Stimulated activated CD8-positive, alpha-beta memory T cell treated with anti-CD3 and anti-CD28 coated beads, Interleukin-15, amount 100 ng/mL, for 48 hours (primary cell): Measurements from ENCODE around the gene TFPI.

Experiments
- DNase-seq, 2 donors: peaks; one replicate each; pipeline ENCODE4 v3.0.0-alpha.2; 2020; ENCODE audit warnings: low read depth in 2 of 2

TFPI gene

GRCh38 chr2:187466129-187466792 is 88.0 kb downstream of the TFPI start:
- DNase-seq, result no peak

- no peak for DNase-seq
Observed at GRCh38 chr2:187462839-187463238, 91.4 kb downstream of the TFPI start.

GRCh38 chr2:187461294-187462261 is 92.7 kb downstream of the TFPI start:
- DNase-seq, result no peak

- no peak for DNase-seq
Observed at GRCh38 chr2:187459256-187459655, 95.0 kb downstream of the TFPI start.

- DNase-seq, result no peak
Observed at GRCh38 chr2:187453078-187453641, 101.1 kb downstream of the TFPI start.

GRCh38 chr2:187451510-187451909 is 102.7 kb downstream of the TFPI start:
- DNase-seq, result no peak

- no peak for DNase-seq
Observed at GRCh38 chr2:187447336-187447735, 106.9 kb downstream of the TFPI start.

- no peak for DNase-seq
Observed at GRCh38 chr2:187446711-187447110, 107.5 kb downstream of the TFPI start.

- no peak for DNase-seq
Observed at GRCh38 chr2:187445051-187445450, 109.2 kb downstream of the TFPI start.

- DNase-seq, result no peak
Observed at GRCh38 chr2:187442778-187443177, 111.5 kb downstream of the TFPI start.

- DNase-seq, result no peak
Observed at GRCh38 chr2:187442378-187442777, 111.9 kb downstream of the TFPI start.

GRCh38 chr2:187440101-187440675 is 114.0 kb downstream of the TFPI start:
- DNase-seq, result no peak

GRCh38 chr2:187438455-187438854 is 115.8 kb downstream of the TFPI start:
- DNase-seq, result no peak

GRCh38 chr2:187435756-187436155 is 118.5 kb downstream of the TFPI start:
- DNase-seq, result no peak

- DNase-seq, result no peak
Observed at GRCh38 chr2:187435078-187435477, 119.2 kb downstream of the TFPI start.

GRCh38 chr2:187434342-187434785 is 119.9 kb downstream of the TFPI start:
- DNase-seq, result no peak

- no peak for DNase-seq
Observed at GRCh38 chr2:187431911-187432310, 122.3 kb downstream of the TFPI start.

GRCh38 chr2:187429989-187430388 is 124.2 kb downstream of the TFPI start:
- DNase-seq, result no peak

- no peak for DNase-seq
Observed at GRCh38 chr2:187424146-187424545, 130.1 kb downstream of the TFPI start.

- no peak for DNase-seq
Observed at GRCh38 chr2:187422282-187422681, 132.0 kb downstream of the TFPI start.

- DNase-seq, result no peak
Observed at GRCh38 chr2:187421519-187421918, 132.7 kb downstream of the TFPI start.

- no peak for DNase-seq
Observed at GRCh38 chr2:187419808-187420207, 134.4 kb downstream of the TFPI start.
